VCaP (cell line): ENCODE results near the gene SPTBN1.
A peak's percentile ranks its signal among the peaks of the same experiment; 100 is the strongest.

Experiments used
- H3K27ac ChIP-seq: fragments of 450-650 bp; 2 replicates; pipeline ENCODE4 v1.5.1; 2017
- CTCF ChIP-seq: fragments of 450-650 bp; conservative IDR thresholded peaks from 2 replicates; pipeline ENCODE4 v1.5.1; 2017; ENCODE audit warnings: mild to moderate bottlenecking, moderate library complexity

Gene SPTBN1

GRCh38 chr2:54446625-54447024 lies 9.5 kb upstream of the SPTBN1 start:
- TF ChIP-seq CTCF, result no peak
- H3K27ac ChIP-seq, result no peak overlapping the region

DNA sequence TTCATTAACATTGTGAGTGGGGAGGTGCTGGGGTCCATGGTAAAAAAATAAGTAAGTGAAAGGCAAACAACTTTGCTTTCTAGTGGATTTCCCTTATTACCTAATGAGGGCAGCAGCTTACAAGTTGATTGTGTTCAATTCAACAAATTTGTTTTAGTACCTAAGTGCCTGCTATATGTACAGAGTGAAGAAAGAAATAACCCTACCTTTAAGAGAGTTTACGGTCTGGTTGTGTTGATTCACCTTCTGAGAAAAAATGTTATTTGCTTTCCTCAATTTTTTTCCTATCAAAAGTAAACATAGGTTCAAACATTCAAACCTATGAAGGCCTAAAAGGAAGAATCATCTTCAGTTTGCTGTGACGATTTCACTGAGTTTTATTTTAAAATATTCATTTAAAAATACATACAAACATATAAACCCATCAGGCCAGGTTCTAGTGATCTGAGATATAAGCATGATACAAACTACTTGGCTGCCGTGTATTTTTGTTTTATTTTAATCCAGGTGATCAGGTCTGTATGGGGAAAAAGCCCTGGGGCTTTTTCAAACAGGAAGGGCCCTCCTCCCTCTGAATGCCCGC lies 1.5 kb upstream of the SPTBN1 start:
- TF ChIP-seq CTCF, result 0 out of 2 replicates have a peak, but pooled peaks have one; percentile 17
- peak overlapping the region; percentile 92 for H3K27ac ChIP-seq

DNA sequence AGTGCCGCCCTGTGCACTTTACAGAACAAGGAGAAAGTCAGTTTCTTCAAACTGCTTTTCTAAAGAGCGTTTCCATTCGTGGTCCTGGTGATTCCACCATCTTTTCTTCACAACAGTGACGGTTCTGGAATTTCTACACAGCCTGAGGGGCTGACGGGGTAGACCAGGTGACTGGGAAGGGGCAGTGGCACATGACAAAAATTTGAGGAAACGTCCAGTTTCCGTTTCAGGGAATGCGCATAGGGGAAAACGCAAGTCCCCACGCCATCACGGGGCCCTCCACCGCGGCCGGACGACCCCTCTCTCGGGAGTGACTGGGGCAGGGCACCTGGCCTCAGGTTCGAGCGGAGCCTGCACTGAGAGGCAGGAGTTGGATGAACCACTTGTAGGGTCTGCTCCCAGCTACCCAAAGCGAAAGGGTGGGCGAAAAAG lies 980 bp upstream of the SPTBN1 start:
- TF ChIP-seq CTCF, result no peak
- peak overlapping the region; percentile 92 for H3K27ac ChIP-seq

- TF ChIP-seq CTCF, result no peak; the same call in 1 of the 2 replicates
- peak overlapping the region; percentile 92 for H3K27ac ChIP-seq
Measured at GRCh38 chr2:54456362-54456611, 160 bp downstream of the SPTBN1 start.

GRCh38 chr2:54456612-54457322 lies 640 bp downstream of the SPTBN1 start:
- peak overlapping the region; percentile 92 for H3K27ac ChIP-seq
- TF ChIP-seq CTCF, result no peak; the same call in 1 of the 2 replicates

- no peak for TF ChIP-seq CTCF
- H3K27ac ChIP-seq, result peak overlapping the region; percentile 92
Measured at GRCh38 chr2:54457323-54458023, 1.3 kb downstream of the SPTBN1 start.

DNA sequence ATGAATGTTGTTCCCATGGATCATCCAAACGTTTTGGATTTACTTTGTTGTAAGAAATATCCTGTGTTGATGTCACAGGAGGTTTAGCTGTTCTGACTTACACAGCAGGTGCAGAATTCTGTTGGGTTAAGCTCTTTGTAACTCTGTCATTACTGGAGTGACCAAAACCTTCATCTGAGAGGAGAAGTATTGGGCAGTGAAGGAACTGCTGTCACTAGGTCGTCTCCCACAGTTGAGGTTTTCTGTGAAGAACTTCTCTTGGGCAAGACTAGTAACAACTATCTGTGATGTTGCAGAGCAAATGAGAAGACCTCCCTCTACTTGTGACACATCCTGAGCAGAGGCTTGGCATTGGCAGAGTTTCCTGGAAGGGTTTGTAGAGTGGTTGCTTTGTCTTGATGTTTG lies 2.9 kb downstream of the SPTBN1 start:
- H3K27ac ChIP-seq, result peak overlapping the region; percentile 92
- TF ChIP-seq CTCF, result no peak
